ENCODE data around the gene PAF1. TPM values are rescaled to one million over a fixed set of nuclear protein-coding genes. Genes with fewer than 3 reads are reported as not detected.

Gene PAF1
- total and polyA plus RNA-seq, 10 donors, result 27.4 to 51.3 (median 39.2) TPM

GRCh38 chr19:39362682-39363657, 27.9 kb downstream of the PAF1 start:
- H3K4me1 ChIP-seq, result peaks cover 5 to 34% (median 21%) of the 10 kb centered on the region in 6 donors
- DNase-seq, result no peak
- H3K9me3 ChIP-seq, result no peaks in the 10 kb centered on the region
- no peak overlapping the region for H3K4me3 ChIP-seq
- WGBS, 5 donors, result 56 to 84% (median 83%) methylated on average over 6 of the region's 6 CpGs
- H3K27me3 ChIP-seq (replicated peaks in 1 of 7), result no peaks in the 10 kb centered on the region
- H3K27ac ChIP-seq, result peak overlapping the region in 7 of 8 donors; percentile 15 to 86 (median 69)
- no peak for TF ChIP-seq POLR2A (IDR thresholded peaks at IDR 0.05)
- H3K36me3 ChIP-seq, result peaks cover 0 to 100% (median 49%) of the 10 kb centered on the region in 6 donors
- intact Hi-C loops (cut with DNase I; ENCODE audit: low total_unique reads), result no loop called here

- Histone ChIP-seq H3K36me3 (peaks cover 0 to 100% (median 69%) of the 10 kb centered on the region in 6 donors), H3K4me3 (no peak overlapping the region), H3K27me3 (replicated peaks in 1 of 7) (no peaks in the 10 kb centered on the region), H3K9me3 (no peaks in the 10 kb centered on the region), H3K4me1 (peaks cover 5 to 34% (median 23%) of the 10 kb centered on the region in 6 donors), H3K27ac (no peak overlapping the region)
- WGBS, 5 donors, result 80 to 100% (median 96%) methylated on average over 1 of the region's 1 CpG
- intact Hi-C loops (cut with DNase I; ENCODE audit: low total_unique reads), result no loop called here
- DNase-seq, result no peak
- no peak for TF ChIP-seq POLR2A (IDR thresholded peaks at IDR 0.05)
- TF ChIP-seq CTCF (IDR thresholded peaks at IDR 0.05 in 8 of 11, conservative IDR thresholded peaks at IDR 0.05 in 3 of 11), result no peak
- no peak for TF ChIP-seq POLR2AphosphoS5 (IDR thresholded peaks at IDR 0.05)
Observed at GRCh38 chr19:39360599-39360998, 30.3 kb downstream of the PAF1 start.

- 87 to 93% (median 90%) methylated on average over 3 of the region's 3 CpGs for WGBS, 5 donors
- intact Hi-C loops (cut with DNase I; ENCODE audit: low total_unique reads), result no loop called here
- Histone ChIP-seq H3K36me3 (peaks cover 0 to 100% (median 82%) of the 10 kb centered on the region in 6 donors), H3K9me3 (no peaks in the 10 kb centered on the region), H3K4me3 (no peak overlapping the region), H3K27ac (no peak overlapping the region), H3K4me1 (peaks cover 4 to 24% (median 18%) of the 10 kb centered on the region in 6 donors), H3K27me3 (replicated peaks in 1 of 7) (no peaks in the 10 kb centered on the region)
- no peak for DNase-seq
- no peak for TF ChIP-seq POLR2AphosphoS5 (IDR thresholded peaks at IDR 0.05)
- TF ChIP-seq CTCF (IDR thresholded peaks at IDR 0.05 in 8 of 11, conservative IDR thresholded peaks at IDR 0.05 in 3 of 11), result no peak
- no peak for TF ChIP-seq POLR2A (IDR thresholded peaks at IDR 0.05)
Observed at GRCh38 chr19:39359026-39359425, 31.9 kb downstream of the PAF1 start.

GRCh38 chr19:39356647-39357046, 34.3 kb downstream of the PAF1 start:
- no peaks in the 10 kb centered on the region for H3K9me3 ChIP-seq
- TF ChIP-seq POLR2AphosphoS5 (IDR thresholded peaks at IDR 0.05) (peak in 1 of 3 donors; percentile 22), POLR2A (IDR thresholded peaks at IDR 0.05) (no peak)

GRCh38 chr19:39356073-39356472, 34.8 kb downstream of the PAF1 start:
- TF ChIP-seq POLR2A (IDR thresholded peaks at IDR 0.05) (no peak), CTCF (IDR thresholded peaks at IDR 0.05 in 8 of 11, conservative IDR thresholded peaks at IDR 0.05 in 3 of 11) (no peak), POLR2AphosphoS5 (IDR thresholded peaks at IDR 0.05) (no peak)
- Histone ChIP-seq H3K36me3 (peaks cover 0 to 100% (median 86%) of the 10 kb centered on the region in 6 donors), H3K4me3 (no peak overlapping the region), H3K27me3 (replicated peaks in 1 of 7) (no peaks in the 10 kb centered on the region), H3K4me1 (peaks cover 0 to 17% (median 10%) of the 10 kb centered on the region in 6 donors), H3K27ac (peak overlapping the region in 1 of 8 donors; percentile 3), H3K9me3 (no peaks in the 10 kb centered on the region)
- WGBS, 5 donors, result 73 to 91% (median 87%) methylated on average over 3 of the region's 3 CpGs
- intact Hi-C loops (cut with DNase I; ENCODE audit: low total_unique reads), result no loop called here
- no peak for DNase-seq

More at GRCh38 chr19:39356647-39357046, 34.3 kb downstream of the PAF1 start:
- Histone ChIP-seq H3K27ac (peak overlapping the region in 1 of 8 donors; percentile 3), H3K4me3 (no peak overlapping the region), H3K4me1 (peaks cover 0 to 11% (median 6%) of the 10 kb centered on the region in 6 donors), H3K36me3 (peaks cover 0 to 100% (median 91%) of the 10 kb centered on the region in 6 donors), H3K27me3 (replicated peaks in 1 of 7) (no peaks in the 10 kb centered on the region)
- WGBS, 5 donors, result 77 to 92% (median 83%) methylated on average over 11 to 18 of the region's 18 CpGs
- intact Hi-C loops (cut with DNase I; ENCODE audit: low total_unique reads), result no loop called here
- no peak for DNase-seq

All from spleen (tissue), 11 donors.